ENCODE data around the gene HSD3B2. TPM values are rescaled to one million over a fixed set of nuclear protein-coding genes. Genes with fewer than 3 reads are reported as not detected.

The HSD3B2 gene
- total and polyA plus RNA-seq, 4 donors: 0.29 TPM; not detected in 3

DNA sequence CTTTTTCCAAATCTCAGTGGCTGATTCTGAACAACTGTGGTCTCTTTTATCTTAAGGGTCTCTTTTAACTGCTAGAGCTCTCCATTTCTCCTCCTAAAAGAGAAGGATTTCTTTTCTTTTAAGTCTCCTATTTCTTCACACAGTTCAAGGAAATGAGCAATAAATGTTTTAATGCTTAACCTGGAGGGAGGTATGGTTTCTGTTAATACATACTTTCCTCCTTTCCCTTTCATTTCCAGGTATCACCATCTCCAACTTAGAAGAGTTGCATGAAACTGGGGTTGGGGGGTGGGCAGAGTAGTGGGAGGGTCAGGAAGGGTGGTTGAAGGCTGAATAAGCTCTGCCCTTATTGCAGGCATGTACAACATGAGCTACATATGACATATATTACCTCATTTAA is 31.4 kb downstream of the HSD3B2 start:
- no peak for DNase-seq (ENCODE audit: low read depth in 4 of 6, low spot score in 6 of 6)
- no peaks in the 10 kb centered on the region for H3K27me3 ChIP-seq (ENCODE audit: control insufficient read depth, insufficient read depth, low read length)
- no peak overlapping the region for H3K27ac ChIP-seq (ENCODE audit: low read depth, low read length)
- H3K4me1 ChIP-seq (ENCODE audit: control insufficient read depth, insufficient read depth, low read length): no peaks in the 10 kb centered on the region
- H3K4me3 ChIP-seq (ENCODE audit: low read depth, low read length): no peak overlapping the region
- no peaks in the 10 kb centered on the region for H3K36me3 ChIP-seq (ENCODE audit: control insufficient read depth, insufficient read depth, low read length)
- H3K9me3 ChIP-seq (ENCODE audit: control insufficient read depth, insufficient read depth, low read length): no peaks in the 10 kb centered on the region

DNA sequence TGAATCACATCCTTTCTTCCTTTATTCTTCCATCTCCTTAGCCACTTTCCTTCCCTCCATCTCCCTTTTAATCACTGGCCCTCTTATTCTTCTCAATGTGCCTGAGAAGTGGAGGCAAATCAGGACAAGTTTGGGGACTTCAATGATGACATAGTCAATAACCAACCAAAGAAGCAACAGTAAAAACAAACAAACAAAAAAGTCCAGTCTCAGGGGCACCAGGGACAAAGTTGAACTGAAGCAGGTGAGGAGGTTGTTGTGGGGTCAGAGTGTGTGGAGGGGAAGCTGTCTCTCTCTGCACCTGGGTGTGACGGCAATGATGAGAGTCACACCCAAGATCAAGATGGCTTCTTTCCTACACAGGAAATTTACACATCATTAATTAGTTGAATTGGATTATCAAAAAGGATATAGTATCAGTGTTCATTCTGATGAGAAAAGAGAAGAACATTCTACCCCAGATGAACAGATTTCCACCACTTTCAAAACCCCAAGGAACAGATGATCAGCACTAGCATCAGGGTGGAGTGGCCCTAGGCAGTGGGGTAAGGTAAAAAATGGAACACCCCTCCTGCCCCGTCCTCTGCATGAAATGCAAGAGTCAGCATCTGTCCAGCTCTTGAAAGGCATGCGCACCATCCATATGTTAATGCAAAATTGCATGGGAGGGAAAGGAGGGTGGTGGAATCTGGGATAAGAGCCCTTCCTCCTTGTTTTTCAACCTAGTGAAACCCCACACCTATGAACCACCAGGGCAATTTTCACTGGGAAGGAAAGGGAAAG is 32.6 kb downstream of the HSD3B2 start:
- H3K4me3 ChIP-seq (ENCODE audit: low read depth, low read length): no peak overlapping the region
- no peaks in the 10 kb centered on the region for H3K27me3 ChIP-seq (ENCODE audit: control insufficient read depth, insufficient read depth, low read length)
- no CpG with 5 or more reads among the region's 3 CpGs for WGBS (ENCODE audit: insufficient coverage)
- H3K27ac ChIP-seq (ENCODE audit: low read depth, low read length): no peak overlapping the region
- H3K9me3 ChIP-seq (ENCODE audit: control insufficient read depth, insufficient read depth, low read length): no peaks in the 10 kb centered on the region
- no peak for DNase-seq (ENCODE audit: low read depth in 4 of 6, low spot score in 6 of 6)
- no peaks in the 10 kb centered on the region for H3K4me1 ChIP-seq (ENCODE audit: control insufficient read depth, insufficient read depth, low read length)
- no peaks in the 10 kb centered on the region for H3K36me3 ChIP-seq (ENCODE audit: control insufficient read depth, insufficient read depth, low read length)

DNA sequence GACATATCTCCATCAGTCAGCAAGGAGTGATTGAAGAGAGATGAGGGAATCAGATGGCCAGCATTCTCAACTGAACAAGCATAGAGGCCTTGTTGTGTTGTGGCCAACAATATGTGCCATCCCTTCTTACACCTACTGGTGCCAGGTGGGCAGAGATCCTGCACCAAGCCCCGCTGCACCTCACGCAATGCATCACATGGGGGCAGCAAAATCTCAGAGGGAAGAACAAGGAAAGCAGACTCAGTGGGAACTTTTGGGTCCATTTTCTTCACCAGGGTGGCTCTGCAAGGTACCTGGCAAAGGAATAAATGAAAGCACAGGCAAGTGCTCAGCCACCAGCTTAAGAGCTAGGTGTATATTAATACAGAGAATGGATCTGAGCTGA is 33.2 kb downstream of the HSD3B2 start:
- Histone ChIP-seq H3K27ac (ENCODE audit: low read depth, low read length) (no peak overlapping the region), H3K4me1 (ENCODE audit: control insufficient read depth, insufficient read depth, low read length) (no peaks in the 10 kb centered on the region), H3K4me3 (ENCODE audit: low read depth, low read length) (no peak overlapping the region), H3K9me3 (ENCODE audit: control insufficient read depth, insufficient read depth, low read length) (no peaks in the 10 kb centered on the region), H3K36me3 (ENCODE audit: control insufficient read depth, insufficient read depth, low read length) (no peaks in the 10 kb centered on the region), H3K27me3 (ENCODE audit: control insufficient read depth, insufficient read depth, low read length) (no peaks in the 10 kb centered on the region)
- 83% methylated on average over 2 of the region's 2 CpGs for WGBS (ENCODE audit: insufficient coverage)
- DNase-seq (ENCODE audit: low read depth in 4 of 6, low spot score in 6 of 6): no peak

DNA sequence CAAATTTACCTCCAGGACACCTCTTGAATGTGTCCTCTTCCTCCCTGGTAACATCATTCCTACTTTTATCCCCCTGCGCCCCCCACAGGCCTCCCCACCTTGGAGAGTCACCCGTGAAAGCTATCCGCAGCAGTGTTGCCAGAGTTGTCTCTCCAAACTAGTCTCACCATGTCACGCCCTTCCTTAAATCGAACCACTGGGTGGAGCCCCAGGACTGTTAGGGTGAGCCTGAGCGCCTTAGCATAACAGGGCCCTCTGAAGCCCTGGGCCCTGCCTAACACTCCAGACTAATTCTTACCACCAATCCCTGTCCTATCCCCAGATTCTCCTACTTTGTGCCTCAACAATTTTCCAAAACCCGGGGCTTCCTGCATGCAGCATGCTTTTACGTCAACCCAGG is 35.0 kb downstream of the HSD3B2 start:
- no peak for DNase-seq (ENCODE audit: low read depth in 4 of 6, low spot score in 6 of 6)
- Histone ChIP-seq H3K4me1 (ENCODE audit: control insufficient read depth, insufficient read depth, low read length) (no peaks in the 10 kb centered on the region), H3K27ac (ENCODE audit: low read depth, low read length) (no peak overlapping the region), H3K9me3 (ENCODE audit: control insufficient read depth, insufficient read depth, low read length) (no peaks in the 10 kb centered on the region), H3K4me3 (ENCODE audit: low read depth, low read length) (no peak overlapping the region), H3K27me3 (ENCODE audit: control insufficient read depth, insufficient read depth, low read length) (no peaks in the 10 kb centered on the region), H3K36me3 (ENCODE audit: control insufficient read depth, insufficient read depth, low read length) (no peaks in the 10 kb centered on the region)
- WGBS (ENCODE audit: insufficient coverage): 67% methylated on average over 8 of the region's 8 CpGs

DNA sequence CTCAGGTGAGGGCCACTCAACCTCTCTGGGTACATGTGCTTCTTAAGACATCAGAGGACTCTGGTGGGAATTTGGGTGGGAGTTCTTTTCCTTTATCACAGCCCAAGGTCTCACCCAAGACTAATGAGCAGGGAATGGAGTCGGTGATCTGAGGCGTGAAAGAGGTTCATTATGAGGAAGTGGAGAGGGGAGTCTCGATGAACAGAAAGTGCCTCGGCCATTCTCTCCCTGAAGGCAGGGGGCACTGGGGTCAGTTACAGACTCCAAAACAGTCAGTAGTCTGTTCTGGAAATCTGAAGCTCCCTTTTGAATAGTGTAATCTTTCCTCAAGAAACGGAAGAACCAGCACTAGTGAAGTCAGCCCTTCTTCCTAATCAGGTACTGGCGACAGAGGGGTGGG is 36.2 kb downstream of the HSD3B2 start:
- Histone ChIP-seq H3K9me3 (ENCODE audit: control insufficient read depth, insufficient read depth, low read length) (no peaks in the 10 kb centered on the region), H3K4me3 (ENCODE audit: low read depth, low read length) (no peak overlapping the region), H3K27me3 (ENCODE audit: control insufficient read depth, insufficient read depth, low read length) (no peaks in the 10 kb centered on the region), H3K4me1 (ENCODE audit: control insufficient read depth, insufficient read depth, low read length) (no peaks in the 10 kb centered on the region), H3K36me3 (ENCODE audit: control insufficient read depth, insufficient read depth, low read length) (no peaks in the 10 kb centered on the region), H3K27ac (ENCODE audit: low read depth, low read length) (no peak overlapping the region)
- WGBS (ENCODE audit: insufficient coverage): 41% methylated on average over 4 of the region's 6 CpGs
- DNase-seq (ENCODE audit: low read depth in 4 of 6, low spot score in 6 of 6): no peak

- Histone ChIP-seq H3K4me1 (ENCODE audit: control insufficient read depth, insufficient read depth, low read length) (no peaks in the 10 kb centered on the region), H3K27ac (ENCODE audit: low read depth, low read length) (no peak overlapping the region), H3K36me3 (ENCODE audit: control insufficient read depth, insufficient read depth, low read length) (no peaks in the 10 kb centered on the region), H3K4me3 (ENCODE audit: low read depth, low read length) (no peak overlapping the region), H3K9me3 (ENCODE audit: control insufficient read depth, insufficient read depth, low read length) (no peaks in the 10 kb centered on the region), H3K27me3 (ENCODE audit: control insufficient read depth, insufficient read depth, low read length) (no peaks in the 10 kb centered on the region)
- WGBS (ENCODE audit: insufficient coverage): 83% methylated on average over 1 of the region's 2 CpGs
- DNase-seq (ENCODE audit: low read depth in 4 of 6, low spot score in 6 of 6): no peak
These were observed 37.1 kb downstream of the HSD3B2 start for GRCh38 chr1:119452091-119452490.

DNA sequence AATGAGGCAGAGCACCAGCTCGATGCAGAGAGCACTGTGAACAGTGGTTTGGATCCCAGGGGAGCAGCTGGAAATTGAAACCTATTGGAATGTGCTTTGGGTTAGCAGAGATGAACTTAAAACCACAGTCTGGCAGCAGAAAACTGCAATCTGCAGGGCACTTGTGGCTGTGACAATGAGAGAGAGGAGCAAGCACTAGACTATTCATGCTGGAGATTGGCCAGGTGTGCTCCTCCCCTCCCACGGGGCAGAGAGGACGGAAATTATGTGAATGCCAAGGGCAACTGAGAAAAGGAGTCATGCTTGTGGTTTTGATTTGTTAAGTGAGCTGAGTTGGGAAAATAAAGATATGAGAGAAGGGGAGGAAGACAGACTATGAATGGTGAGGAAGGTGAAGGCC is 38.1 kb downstream of the HSD3B2 start:
- no peak overlapping the region for H3K4me3 ChIP-seq (ENCODE audit: low read depth, low read length)
- H3K4me1 ChIP-seq (ENCODE audit: control insufficient read depth, insufficient read depth, low read length): no peaks in the 10 kb centered on the region
- H3K27me3 ChIP-seq (ENCODE audit: control insufficient read depth, insufficient read depth, low read length): no peaks in the 10 kb centered on the region
- no peak for DNase-seq (ENCODE audit: low read depth in 4 of 6, low spot score in 6 of 6)
- WGBS (ENCODE audit: insufficient coverage): 66% methylated on average over 3 of the region's 3 CpGs
- H3K36me3 ChIP-seq (ENCODE audit: control insufficient read depth, insufficient read depth, low read length): no peaks in the 10 kb centered on the region
- no peaks in the 10 kb centered on the region for H3K9me3 ChIP-seq (ENCODE audit: control insufficient read depth, insufficient read depth, low read length)
- H3K27ac ChIP-seq (ENCODE audit: low read depth, low read length): no peak overlapping the region

DNA sequence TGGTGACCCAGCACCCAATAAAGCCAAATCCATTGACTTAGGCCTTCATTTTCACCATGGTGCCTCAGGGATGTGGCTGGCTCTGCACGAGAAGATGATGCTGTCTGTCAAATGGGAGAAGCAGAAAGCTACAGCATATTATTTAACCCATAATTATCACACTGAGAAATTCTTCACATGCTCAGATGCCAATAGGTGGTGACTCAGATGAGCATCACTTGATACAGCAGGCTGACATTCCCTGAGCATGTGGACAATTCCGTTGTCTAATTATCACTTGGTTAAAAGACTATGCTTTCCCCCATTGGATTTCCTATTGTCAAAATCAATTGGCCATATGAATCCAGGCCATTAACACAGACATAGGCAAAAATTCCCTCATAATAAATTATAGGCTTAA is 48.0 kb downstream of the HSD3B2 start:
- no peaks in the 10 kb centered on the region for H3K36me3 ChIP-seq (ENCODE audit: control insufficient read depth, insufficient read depth, low read length)
- WGBS (ENCODE audit: insufficient coverage): 70% methylated on average over 2 of the region's 2 CpGs
- H3K27me3 ChIP-seq (ENCODE audit: control insufficient read depth, insufficient read depth, low read length): no peaks in the 10 kb centered on the region
- H3K9me3 ChIP-seq (ENCODE audit: control insufficient read depth, insufficient read depth, low read length): no peaks in the 10 kb centered on the region
- no peak overlapping the region for H3K4me3 ChIP-seq (ENCODE audit: low read depth, low read length)
- no peak overlapping the region for H3K27ac ChIP-seq (ENCODE audit: low read depth, low read length)
- no peak for DNase-seq (ENCODE audit: low read depth in 4 of 6, low spot score in 6 of 6)
- H3K4me1 ChIP-seq (ENCODE audit: control insufficient read depth, insufficient read depth, low read length): no peaks in the 10 kb centered on the region

DNA sequence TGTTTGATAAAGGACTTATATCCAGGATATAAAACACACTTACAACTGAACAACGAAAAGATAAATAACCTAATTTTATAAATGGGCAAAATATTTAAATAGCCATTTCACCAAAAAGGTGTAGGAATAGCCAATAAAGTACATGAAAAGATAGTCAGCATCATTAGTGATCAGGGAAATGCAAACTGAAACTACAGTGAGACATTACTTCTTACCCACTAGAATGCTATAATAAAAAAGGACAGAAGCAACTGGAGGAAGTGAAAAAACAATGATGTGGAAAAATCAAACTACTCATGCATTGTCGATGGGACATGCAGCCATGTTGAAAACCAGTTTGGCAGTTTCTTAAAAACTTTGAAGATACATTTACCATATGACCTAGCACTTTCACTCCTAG is 48.6 kb downstream of the HSD3B2 start:
- no peak overlapping the region for H3K4me3 ChIP-seq (ENCODE audit: low read depth, low read length)
- no peaks in the 10 kb centered on the region for H3K9me3 ChIP-seq (ENCODE audit: control insufficient read depth, insufficient read depth, low read length)
- H3K27me3 ChIP-seq (ENCODE audit: control insufficient read depth, insufficient read depth, low read length): no peaks in the 10 kb centered on the region
- DNase-seq (ENCODE audit: low read depth in 4 of 6, low spot score in 6 of 6): no peak
- H3K4me1 ChIP-seq (ENCODE audit: control insufficient read depth, insufficient read depth, low read length): no peaks in the 10 kb centered on the region
- WGBS (ENCODE audit: insufficient coverage): no CpG with 5 or more reads among the region's 2 CpGs
- no peaks in the 10 kb centered on the region for H3K36me3 ChIP-seq (ENCODE audit: control insufficient read depth, insufficient read depth, low read length)
- no peak overlapping the region for H3K27ac ChIP-seq (ENCODE audit: low read depth, low read length)

DNA sequence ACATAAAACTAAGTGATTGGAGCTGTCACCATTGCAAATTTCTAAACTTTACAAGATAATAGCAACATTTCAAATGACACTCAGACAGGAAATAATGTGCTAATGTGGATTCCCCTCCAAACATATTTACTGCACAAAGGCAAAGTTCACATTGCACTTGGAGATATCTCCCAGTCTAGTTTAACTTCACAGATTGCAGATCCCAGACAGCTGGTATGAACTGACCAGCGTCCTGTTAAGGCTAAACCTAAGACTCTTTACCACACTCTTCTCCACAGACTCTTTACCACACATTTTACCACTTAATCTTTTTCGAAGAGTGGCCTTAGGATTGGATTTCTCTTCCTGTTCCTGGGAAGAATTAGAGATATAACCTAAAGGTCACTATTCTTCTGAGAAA is 51.5 kb downstream of the HSD3B2 start:
- Histone ChIP-seq H3K4me1 (ENCODE audit: control insufficient read depth, insufficient read depth, low read length) (no peaks in the 10 kb centered on the region), H3K27me3 (ENCODE audit: control insufficient read depth, insufficient read depth, low read length) (no peaks in the 10 kb centered on the region), H3K27ac (ENCODE audit: low read depth, low read length) (no peak overlapping the region), H3K36me3 (ENCODE audit: control insufficient read depth, insufficient read depth, low read length) (no peaks in the 10 kb centered on the region), H3K4me3 (ENCODE audit: low read depth, low read length) (no peak overlapping the region), H3K9me3 (ENCODE audit: control insufficient read depth, insufficient read depth, low read length) (no peaks in the 10 kb centered on the region)
- no peak for DNase-seq (ENCODE audit: low read depth in 4 of 6, low spot score in 6 of 6)
- WGBS (ENCODE audit: insufficient coverage): 67% methylated on average over 1 of the region's 2 CpGs

Data from spinal cord (tissue), 10 donors.